Large intestine (tissue), 3 donors: ENCODE measurements around the gene KRTAP4-16. TPM values are rescaled to one million over a fixed set of nuclear protein-coding genes. Genes with fewer than 3 reads are reported as not detected.
"Not testable (repeated sequence)": the region's sequence is repeated elsewhere in the genome, so short reads cannot be mapped to it uniquely, and the experiment has no call there.

Source experiments
- DNase-seq, 2 donors: peaks; one replicate each; pipeline versions ENCODE4 v3.0.0 to v3.0.0-alpha.2; 2013
- H3K27ac ChIP-seq: one replicate; pipeline ENCODE4 v1.5.1; 2013; ENCODE audit warnings: low read length
- H3K27me3 ChIP-seq: 2 replicates; pipeline ENCODE4 v1.6.1; 2013; ENCODE audit warnings: low read length; ENCODE audit not compliant: control insufficient read depth, insufficient read depth
- H3K36me3 ChIP-seq: 2 replicates; pipeline ENCODE4 v1.6.1; 2013; ENCODE audit warnings: low read length; ENCODE audit not compliant: control insufficient read depth, insufficient read depth
- H3K4me1 ChIP-seq: one replicate; pipeline ENCODE4 v1.6.1; 2013; ENCODE audit warnings: low read length; ENCODE audit not compliant: control insufficient read depth, insufficient read depth
- H3K4me3 ChIP-seq: one replicate; pipeline ENCODE4 v1.5.1; 2013; ENCODE audit warnings: low read length
- H3K9me3 ChIP-seq: one replicate; pipeline ENCODE4 v1.6.1; 2013; ENCODE audit warnings: mild to moderate bottlenecking, low read depth, low read length, moderate library complexity; ENCODE audit not compliant: control insufficient read depth
- WGBS: methylation state at CpG from one replicate; pipeline ENCODE4 v1.1.5; 2013; ENCODE audit warnings: low lambda C conversion rate; ENCODE audit not compliant: insufficient coverage; 5-methylcytosine and 5-hydroxymethylcytosine counted together
- polyA plus RNA-seq: library from polyadenylated mRNA; unstranded; fragments of 120-200 nt; gene quantifications from one replicate; pipeline ENCODE4 v1.2.1, GENCODE V29; 2013

Gene KRTAP4-16
- polyA plus RNA-seq, 1 donor, result not detected

- H3K27me3 ChIP-seq, DNase-seq, H3K27ac ChIP-seq, H3K36me3 ChIP-seq, H3K4me1 ChIP-seq, H3K4me3 ChIP-seq: not testable (repeated sequence)
- whole genome bisulfite sequencing, result no CpG with 5 or more reads among the region's 12 CpGs
- H3K9me3 ChIP-seq, result peaks cover 17% of the 10 kb centered on the region
These were observed 37.9 kb upstream of the KRTAP4-16 start for GRCh38 chr17:41139865-41140264.

GRCh38 chr17:41133880-41134735 is 32.1 kb upstream of the KRTAP4-16 start:
- WGBS, result 100% methylated on average over 1 of the region's 2 CpGs

GRCh38 chr17:41131979-41132378 is 30.0 kb upstream of the KRTAP4-16 start:
- no peak for DNase-seq
- Histone ChIP-seq H3K27ac (no peak overlapping the region), H3K4me1 (no peaks in the 10 kb centered on the region), H3K36me3 (no peaks in the 10 kb centered on the region), H3K9me3 (no peaks in the 10 kb centered on the region), H3K27me3 (no peaks in the 10 kb centered on the region), H3K4me3 (no peak overlapping the region)
- 100% methylated on average over 1 of the region's 3 CpGs for WGBS

More at GRCh38 chr17:41133880-41134735, 32.1 kb upstream of the KRTAP4-16 start:
- DNase-seq, result no peak
- Histone ChIP-seq H3K27me3 (no peaks in the 10 kb centered on the region), H3K4me1 (no peaks in the 10 kb centered on the region), H3K36me3 (no peaks in the 10 kb centered on the region), H3K9me3 (no peaks in the 10 kb centered on the region), H3K4me3 (no peak overlapping the region), H3K27ac (no peak overlapping the region)

DNA sequence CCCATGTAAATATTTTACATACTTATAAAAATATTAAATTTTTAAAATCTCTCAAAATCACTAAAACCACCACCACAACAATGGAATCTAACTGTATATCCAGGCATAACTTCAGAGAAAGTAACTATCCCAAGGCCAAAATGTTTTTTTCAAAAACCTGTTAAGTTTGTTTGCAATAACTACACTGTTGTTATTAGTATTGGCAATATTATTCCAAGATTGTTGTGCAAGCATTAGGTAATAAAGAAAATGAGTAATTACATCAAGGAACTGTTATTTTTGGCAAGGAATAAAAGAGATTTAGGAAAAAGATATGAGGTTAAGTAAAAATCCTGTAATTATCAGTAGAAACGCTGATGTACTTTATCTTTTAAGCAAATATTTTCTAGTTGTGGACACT is 25.4 kb upstream of the KRTAP4-16 start:
- Histone ChIP-seq H3K9me3 (no peaks in the 10 kb centered on the region), H3K4me3 (no peak overlapping the region), H3K27me3 (no peaks in the 10 kb centered on the region), H3K4me1 (no peaks in the 10 kb centered on the region), H3K36me3 (no peaks in the 10 kb centered on the region), H3K27ac (no peak overlapping the region)
- 83% methylated on average over 1 of the region's 1 CpG for WGBS
- no peak for DNase-seq

DNA sequence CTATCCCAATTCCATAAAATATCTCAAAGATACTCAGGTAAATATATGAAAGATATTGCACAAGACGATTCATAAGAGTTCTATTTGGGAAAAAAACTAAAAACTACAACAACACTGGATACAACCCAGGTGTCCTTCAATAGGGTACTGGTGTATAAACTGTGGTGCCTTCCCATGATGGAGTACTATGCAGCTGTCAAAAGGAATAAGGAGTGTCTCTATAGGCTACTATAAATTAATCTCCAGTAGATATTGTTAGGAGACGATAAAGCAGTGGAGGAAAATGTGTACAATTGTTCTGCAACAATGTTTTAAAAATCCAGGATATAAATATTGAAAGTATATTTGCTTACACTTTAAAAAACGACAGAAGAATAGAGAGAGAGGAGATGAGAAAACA is 24.4 kb upstream of the KRTAP4-16 start:
- H3K4me1 ChIP-seq, result no peaks in the 10 kb centered on the region
- no peak overlapping the region for H3K27ac ChIP-seq
- DNase-seq, result no peak
- no peak overlapping the region for H3K4me3 ChIP-seq
- WGBS, result 97% methylated on average over 3 of the region's 3 CpGs
- H3K27me3 ChIP-seq, result no peaks in the 10 kb centered on the region
- no peaks in the 10 kb centered on the region for H3K36me3 ChIP-seq
- no peaks in the 10 kb centered on the region for H3K9me3 ChIP-seq

DNA sequence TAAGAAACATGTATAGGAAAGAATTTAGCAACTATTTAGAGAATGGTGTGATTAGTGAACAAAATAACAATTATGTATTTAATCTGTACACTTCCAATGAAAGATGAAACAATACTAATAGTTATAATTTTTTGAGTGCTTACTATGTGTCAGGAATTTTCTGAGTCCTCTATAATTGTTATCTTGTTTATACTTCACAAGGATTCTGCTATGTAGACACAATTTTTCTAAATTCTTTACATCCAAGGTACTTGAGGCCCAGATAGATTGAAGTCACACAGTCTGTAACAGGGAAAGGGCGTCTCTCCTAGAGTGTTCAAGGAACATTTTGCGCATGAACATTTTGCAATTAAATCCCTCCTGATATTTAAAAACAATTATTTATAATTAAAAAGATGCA is 23.1 kb upstream of the KRTAP4-16 start:
- H3K4me1 ChIP-seq, result no peaks in the 10 kb centered on the region
- H3K9me3 ChIP-seq, result no peaks in the 10 kb centered on the region
- no CpG with 5 or more reads among the region's 2 CpGs for WGBS
- no peaks in the 10 kb centered on the region for H3K36me3 ChIP-seq
- H3K27ac ChIP-seq, result no peak overlapping the region
- no peak for DNase-seq
- H3K4me3 ChIP-seq, result no peak overlapping the region
- H3K27me3 ChIP-seq, result no peaks in the 10 kb centered on the region

DNA sequence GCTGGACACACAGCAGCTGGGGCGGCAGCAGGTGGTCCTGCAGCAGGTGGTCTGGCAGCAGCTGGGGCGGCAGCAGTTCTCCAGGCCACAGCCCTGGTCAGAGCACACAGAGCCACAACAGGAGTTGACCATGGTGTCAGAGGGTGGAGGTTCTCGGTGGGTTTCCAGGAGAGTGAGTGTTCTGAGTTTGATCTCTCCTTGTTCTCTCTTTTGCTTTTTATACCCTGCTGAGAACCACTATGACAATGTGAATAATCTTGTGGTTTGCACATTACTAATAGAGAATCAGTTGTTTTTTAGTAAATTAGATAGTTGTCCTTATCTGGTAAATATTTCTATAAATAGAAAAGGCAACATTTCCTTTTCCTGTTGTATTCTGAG is 22.0 kb upstream of the KRTAP4-16 start, which contains the start of gene KRTAP4-12:
KRTAP4-12 (minus strand) TSS at position 192 of the 381 bp plus-strand sequence; CDS start at position 132, 60 bp downstream.
- no CpG with 5 or more reads among the region's 3 CpGs for WGBS
- H3K27me3 ChIP-seq, H3K27ac ChIP-seq, H3K9me3 ChIP-seq, DNase-seq, H3K36me3 ChIP-seq, H3K4me3 ChIP-seq, H3K4me1 ChIP-seq: not testable (repeated sequence)

DNA sequence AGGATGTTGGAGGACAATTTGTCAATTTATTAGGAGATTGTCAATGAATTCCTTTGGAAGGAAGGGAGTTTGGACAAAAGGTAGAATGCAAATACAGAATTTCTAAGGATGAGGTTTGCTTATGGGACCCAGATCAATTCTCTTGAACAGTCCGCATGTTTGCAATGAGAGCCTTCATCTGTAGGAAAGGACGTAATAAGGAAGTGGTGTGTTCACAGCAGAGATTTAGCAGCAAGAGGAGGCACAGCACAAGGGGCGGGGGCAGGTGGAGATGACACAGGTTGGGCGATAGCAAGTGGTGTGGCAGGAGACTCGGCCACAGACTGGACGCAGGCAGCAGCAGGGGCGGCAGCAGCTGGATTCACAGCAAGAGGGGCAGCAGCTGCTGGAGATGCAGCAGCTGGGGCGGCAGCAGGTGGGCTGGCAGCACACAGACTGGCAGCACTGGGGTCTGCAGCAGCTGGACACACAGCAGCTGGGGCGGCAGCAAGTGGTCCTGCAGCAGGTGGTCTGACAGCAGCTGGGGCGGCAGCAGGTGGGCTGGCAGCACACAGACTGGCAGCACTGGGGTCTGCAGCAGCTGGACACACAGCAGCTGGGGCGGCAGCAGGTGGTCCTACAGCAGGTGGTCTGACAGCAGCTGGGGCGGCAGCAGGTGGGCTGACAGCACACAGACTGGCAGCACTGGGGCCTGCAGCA is 21.4 kb upstream of the KRTAP4-16 start:
- H3K27ac ChIP-seq, H3K36me3 ChIP-seq, H3K9me3 ChIP-seq, H3K4me3 ChIP-seq, H3K4me1 ChIP-seq, DNase-seq, H3K27me3 ChIP-seq: not testable (repeated sequence)
- no CpG with 5 or more reads among the region's 12 CpGs for WGBS

DNA sequence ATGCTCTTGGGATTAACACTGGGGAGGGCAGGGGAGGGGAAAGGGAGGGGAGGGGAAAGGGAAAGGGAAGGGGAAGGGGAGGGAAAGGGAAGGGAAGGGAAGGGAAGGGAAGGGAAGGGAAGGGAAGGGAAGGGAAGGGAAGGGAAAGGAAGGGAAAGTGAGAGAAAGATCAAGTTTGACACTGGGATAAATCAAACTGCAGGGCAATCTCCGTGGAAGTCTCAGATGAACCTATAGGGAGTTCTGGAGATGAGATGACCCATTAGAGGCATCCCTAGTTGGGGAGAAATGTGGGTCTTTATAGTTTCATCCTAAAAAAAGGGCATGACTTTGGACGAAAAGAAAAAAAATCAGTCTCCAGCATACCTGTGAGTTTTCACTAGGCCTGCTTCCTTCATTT is 19.7 kb upstream of the KRTAP4-16 start:
- WGBS, result 60% methylated on average over 1 of the region's 2 CpGs
- Histone ChIP-seq H3K4me3 (no peak overlapping the region), H3K27ac (no peak overlapping the region), H3K27me3 (no peaks in the 10 kb centered on the region), H3K36me3 (no peaks in the 10 kb centered on the region), H3K4me1 (no peaks in the 10 kb centered on the region), H3K9me3 (no peaks in the 10 kb centered on the region)
- DNase-seq, result no peak

DNA sequence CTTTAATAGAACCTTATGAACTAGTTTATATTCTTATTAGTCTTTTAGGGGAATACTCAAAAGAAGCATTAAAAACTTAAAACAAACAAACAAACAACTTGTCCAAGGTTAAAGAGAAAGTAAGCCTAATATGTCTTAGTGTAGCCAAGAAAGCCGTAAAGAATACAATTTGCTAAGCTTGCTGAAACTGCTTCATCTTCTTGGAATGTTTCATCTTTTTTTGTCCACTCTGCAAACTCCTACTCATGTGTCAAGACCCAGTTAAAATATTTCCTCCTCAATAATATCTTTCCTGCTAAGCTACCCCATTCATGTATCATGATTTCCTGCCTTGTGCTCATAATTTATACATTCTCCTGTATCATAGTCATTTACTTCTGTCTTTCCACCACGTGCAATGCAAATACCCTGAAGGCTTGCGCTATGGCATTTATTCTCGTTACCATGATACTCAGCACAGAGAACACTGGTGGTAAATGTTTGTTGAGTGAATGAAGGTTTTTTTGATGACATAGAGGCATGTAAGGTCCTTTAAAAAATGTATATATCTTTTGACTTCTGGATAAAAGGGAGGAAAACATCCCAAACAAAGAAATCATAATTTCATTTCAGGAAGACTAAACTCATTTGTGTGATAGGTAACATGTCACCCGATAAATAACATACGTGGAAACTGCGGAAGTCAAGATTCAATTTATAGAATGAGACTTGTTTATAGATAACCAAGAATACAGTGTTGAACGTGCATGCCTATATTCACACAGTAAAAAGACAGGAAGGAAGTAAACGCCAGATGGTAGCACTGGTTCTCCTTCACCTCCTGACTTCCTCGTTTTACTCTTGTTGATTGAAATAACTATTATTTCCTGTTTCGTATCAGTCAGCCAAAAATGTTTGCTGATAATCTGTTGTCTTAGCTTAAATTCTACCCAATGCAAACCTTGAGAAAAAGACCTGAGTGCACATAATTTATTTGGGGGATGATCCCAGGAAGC is 18.0 kb upstream of the KRTAP4-16 start:
- not testable (repeated sequence) for H3K27ac ChIP-seq, H3K36me3 ChIP-seq, H3K27me3 ChIP-seq, DNase-seq, H3K4me3 ChIP-seq, H3K4me1 ChIP-seq, H3K9me3 ChIP-seq
- 78% methylated on average over 5 of the region's 11 CpGs for WGBS
